ENCODE measurements around the gene GAPDH. TPM values are rescaled to one million over a fixed set of nuclear protein-coding genes. Genes with fewer than 3 reads are reported as not detected.
"Not testable (repeated sequence)": the region's sequence is repeated elsewhere in the genome, so short reads cannot be mapped to it uniquely, and the experiment has no call there.

The GAPDH gene
- total RNA-seq, 1 donor from 2014 or later = 1,424 TPM

DNA sequence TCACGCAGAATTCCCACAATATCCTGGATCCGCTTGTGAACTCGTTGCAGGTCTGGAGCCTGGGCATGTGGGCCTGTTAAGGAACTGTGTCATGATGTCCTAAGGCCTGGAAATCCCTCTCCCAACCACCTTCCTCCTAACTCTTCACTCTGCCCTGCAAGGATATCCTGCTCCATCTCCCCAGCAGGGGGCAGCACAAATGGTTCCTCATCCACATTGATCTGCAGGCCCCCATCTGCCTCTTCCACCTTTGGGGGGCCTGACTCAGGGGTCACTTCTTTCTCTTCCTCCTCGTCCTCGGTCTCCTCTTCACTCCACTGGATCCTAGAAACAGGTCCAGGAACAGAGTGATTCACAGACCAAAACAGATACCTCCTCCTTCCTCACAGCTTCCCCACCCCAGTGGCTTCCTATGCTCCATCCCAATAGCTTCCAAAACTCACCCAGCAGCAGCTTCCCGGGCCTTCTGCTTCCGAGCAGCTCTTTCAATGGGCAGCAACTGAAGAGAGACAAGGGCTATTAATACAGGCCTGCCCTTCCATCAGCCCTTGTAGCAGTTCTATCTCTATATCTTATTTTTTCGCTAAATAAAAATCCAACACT lies 29.2 kb downstream of the GAPDH start:
- no peak for DNase-seq

DNA sequence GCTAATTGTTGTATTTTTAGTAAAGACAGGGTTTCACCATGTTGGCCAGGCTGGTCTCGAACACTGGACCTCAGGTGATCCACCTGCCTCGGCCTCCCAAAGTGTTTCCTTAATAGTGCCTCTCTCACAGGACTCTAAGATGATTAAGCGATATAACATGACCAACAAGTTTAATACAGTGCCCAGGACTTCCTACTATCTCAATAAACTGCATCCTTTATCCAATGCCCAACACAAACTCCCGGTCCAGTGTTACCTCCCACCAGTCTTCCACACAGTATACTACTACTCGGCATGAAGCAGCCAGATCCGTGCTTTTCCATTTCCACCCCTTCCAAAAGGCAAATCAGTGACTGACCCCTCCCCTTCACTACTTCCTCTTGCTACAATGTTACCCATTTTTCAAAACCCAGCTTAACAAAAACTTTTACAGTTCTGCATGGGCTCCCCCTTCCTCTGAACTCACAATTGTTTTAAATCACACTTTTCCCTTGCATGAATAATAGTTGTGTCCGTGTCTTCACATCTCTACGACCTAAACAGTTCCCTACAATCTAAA lies 32.9 kb downstream of the GAPDH start:
- no peak for DNase-seq

DNA sequence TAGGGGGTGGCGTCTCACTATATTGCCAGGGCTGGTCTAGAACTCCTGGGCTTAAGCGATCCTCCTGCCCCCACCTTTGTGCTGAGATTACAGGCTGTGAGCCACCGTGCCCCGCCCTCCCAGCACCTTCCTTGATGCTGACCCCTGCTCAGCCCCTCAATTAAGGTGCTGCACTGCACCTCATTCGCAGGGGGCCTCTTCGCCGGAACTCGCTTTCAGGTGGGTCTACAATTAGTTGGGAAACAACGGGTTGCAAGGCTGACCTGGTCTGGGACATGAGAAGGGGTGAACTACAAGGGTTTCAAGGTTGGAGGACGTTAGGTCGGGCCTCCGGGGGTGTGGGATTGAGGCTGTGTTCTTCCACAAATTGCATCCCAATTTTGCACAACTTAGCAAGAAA lies 35.0 kb downstream of the GAPDH start:
- no peak for DNase-seq

DNA sequence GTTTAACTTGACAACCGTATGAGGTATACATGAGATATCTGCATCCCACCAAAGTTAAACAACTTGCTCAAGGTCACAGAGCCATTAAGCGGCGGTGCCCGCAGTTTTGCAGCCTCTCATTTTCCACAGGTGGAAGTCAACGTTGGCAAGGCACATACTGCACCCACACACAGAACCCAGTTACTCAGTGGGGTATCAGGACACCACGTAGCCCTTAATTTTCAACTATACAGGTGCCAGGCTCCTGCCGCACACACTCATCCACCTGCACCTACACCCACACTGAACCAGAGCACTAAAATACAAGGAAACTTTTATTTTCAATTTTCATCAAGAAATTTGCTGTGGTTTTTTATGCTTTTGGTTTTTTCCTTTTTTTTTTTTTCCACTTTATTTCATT lies 35.5 kb downstream of the GAPDH start:
- no peak for DNase-seq

DNA sequence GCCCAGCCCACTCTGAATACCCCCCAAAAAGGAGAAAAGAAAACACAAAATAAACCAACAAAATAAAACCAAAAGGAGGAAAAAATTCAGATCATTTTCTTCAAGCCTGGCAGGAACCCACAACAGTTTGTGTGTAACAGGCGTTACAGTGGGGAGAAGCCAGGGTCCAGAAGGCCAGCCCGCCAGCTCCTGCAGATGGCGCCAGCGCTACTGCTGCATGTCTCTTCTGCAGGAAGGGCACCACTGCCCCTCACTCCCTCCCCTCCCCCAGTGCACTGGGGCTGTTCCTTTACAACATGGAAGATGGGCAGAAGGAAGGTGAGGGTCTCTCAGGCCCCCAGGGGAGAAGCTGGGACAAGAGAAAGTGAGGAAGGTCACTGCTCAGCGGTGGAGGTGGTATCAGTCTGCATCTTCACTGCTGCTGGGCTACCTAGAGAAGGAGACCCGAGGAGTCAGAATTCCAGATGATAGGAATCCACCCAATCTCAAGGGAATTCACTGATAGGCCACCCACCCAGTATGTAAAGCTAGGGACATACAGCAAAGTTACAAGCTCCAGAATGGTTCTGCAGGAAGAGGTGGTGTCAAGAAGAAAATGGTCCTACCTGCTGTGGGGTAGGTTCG lies 36.1 kb downstream of the GAPDH start:
- no peak for DNase-seq

DNA sequence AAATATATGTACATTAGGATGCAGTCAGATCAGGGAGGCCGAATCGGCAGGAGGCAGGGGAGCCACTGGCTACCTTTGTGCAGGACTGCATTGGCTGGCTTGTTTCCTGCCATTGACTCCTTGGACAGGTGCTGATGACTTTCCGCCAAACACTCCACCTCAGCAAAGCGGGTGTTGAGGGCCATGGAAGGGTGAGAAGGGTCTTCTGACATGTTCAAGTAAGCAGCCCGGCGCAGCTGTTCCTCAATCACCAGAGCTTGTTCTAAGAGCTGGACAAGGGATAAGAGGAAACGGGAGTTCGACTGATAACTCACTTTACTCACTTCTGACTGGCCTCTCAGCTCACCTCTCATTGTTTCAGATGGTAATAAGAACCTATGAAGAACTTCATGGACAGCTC lies 38.7 kb downstream of the GAPDH start:
- DNase-seq = no peak

DNA sequence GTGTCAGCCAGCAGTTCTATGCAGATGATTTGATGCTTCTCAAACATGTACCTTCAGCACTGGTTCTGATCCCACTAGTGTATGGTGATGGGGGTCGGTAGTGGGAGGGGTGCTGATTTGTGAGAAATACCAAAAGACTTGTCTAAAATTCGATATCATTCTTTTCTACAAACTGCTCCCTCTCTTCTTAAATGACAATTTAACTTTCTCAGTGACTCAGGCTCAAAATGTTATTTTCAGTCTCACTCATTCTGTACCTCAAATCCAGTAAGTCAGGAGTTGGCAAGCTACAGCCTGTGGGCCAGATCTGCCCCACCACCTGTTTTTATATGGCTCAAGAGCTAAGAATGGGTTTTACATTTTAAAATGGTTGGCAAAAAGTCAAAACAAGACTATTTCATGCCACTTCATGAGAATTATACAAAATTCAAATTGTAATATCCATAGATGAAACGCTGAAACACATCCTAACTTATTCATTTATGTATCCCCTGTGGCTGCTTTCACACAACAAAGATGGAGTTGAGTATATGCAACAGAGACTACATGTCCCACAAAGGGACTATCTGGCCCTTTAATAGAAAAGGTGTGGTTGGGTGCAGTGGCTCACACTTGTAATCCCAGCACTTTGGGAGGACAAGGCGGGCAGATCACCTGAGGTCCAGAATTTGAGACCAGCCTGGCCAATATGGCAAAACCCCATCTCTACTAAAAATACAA lies 40.4 kb downstream of the GAPDH start:
- no peak for DNase-seq

DNA sequence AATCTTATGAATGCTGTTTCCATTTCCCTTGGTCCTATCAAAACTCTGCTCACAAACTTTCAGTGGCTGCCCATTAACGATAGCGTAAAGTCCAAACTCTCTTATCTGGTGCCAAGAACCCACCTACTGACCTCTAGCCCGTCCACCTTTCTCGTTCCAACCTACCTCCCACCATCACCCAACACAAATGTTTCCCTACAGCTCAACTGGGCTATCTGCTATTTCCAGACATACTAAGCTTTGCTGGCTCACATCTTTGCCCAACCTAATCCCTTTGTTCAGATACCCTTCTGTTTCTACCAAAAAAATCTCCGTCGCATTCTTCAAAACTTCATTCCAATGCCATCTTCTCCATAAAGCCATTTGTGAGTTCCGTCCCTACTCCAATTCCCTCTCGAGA lies 41.3 kb downstream of the GAPDH start:
- no peak for DNase-seq

DNA sequence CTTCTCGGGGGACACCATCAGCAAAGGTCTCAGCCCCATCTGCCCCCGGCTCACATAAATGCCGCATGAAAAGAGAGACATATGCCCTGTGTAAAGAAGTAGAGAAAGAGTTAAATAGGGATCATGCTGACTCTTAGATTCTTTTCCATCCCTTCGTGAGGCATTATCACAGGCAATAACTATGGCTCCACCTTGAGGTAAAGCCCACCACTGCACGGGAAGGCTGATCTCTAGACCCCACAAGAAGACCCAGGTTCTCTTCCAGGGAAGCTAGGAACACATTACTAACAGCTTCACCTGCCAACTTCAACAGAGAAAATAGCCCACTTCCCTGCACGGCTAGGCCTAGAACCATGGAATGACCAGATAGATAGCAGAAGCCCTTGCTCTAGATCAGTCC lies 47.9 kb downstream of the GAPDH start:
- no peak for DNase-seq

DNA sequence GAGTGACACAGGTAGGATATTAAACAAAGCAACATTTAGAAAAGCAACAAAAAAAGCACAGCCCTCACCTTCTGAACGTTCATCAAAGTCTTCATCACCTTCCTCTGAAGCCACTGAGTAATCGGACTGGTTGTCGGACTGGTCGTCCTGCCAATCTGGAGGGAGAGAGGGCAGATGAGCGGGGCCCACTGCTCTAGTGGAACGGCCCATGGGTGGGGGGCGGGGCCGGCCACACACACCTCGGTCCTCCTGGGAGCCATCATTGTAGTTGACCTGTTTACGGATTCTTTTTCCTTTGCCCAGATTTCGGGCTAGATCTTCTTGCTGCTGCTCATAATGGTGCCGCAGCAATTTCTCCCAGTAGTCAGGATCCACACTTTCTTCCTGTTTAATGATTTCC lies 48.6 kb downstream of the GAPDH start:
- DNase-seq = no peak

DNA sequence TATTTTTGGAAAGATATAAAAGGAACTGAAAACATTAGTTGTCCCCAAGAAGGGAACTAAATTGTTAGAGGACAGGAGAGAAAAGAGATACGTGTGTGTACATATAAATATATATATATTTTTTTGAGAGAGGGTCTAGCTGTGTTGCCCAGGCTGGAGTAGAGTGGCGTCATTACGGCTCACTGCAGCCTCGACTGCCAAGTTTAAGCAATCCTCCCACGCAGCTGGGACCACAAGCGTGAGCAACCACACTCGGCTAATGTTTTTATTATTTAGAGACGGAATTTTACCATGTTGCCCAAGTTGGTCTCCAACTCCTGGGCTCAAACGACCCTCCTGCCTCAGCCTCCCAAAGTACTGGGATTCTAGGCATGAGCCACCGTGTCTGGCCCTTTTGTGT lies 50.0 kb downstream of the GAPDH start:
- no peak for DNase-seq

DNA sequence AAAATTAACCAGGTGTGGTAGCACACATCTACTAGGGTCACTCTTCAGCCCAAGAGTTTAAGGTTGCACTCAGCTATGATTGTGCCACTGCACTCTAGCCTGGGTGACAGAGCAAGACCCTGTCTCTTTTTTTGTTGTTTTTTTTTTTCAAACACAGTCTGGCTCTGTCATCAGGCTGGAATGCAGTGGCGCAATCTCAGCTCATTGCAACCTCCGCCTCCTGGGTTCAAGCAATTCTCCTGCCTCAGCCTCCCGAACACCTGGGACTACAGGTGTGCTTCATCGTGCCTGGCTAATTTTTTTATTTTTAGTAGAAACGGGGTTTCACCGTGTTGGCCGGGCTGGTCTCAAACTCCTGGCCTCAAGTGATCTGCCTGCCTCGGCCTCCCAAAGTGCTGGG lies 52.3 kb downstream of the GAPDH start:
- not testable (repeated sequence) for DNase-seq

Small RNA genes lying within 50 kb of the gene (small RNA-seq; reads per million reads assigned to genes)
- gene SCARNA11 (ENCODE audit: low replicate concordance) = 112 reads per million, percentile 97 among the genes with 10 or more reads in this experiment

Other genes starting within 250 kb of the GAPDH start
- 5.4 TPM for gene PLEKHG6, start 223.8 kb upstream of the GAPDH start, total RNA-seq
- 69.2 TPM for gene TNFRSF1A, start 192.4 kb upstream of the GAPDH start, total RNA-seq
- 10.2 TPM for gene SCNN1A, start 159.0 kb upstream of the GAPDH start, total RNA-seq
- 28.2 TPM for gene LTBR, start 150.4 kb upstream of the GAPDH start, total RNA-seq
- 0.20 TPM for gene CD27, start 89.6 kb upstream of the GAPDH start, total RNA-seq
- 8.3 TPM for gene TAPBPL, start 82.5 kb upstream of the GAPDH start, total RNA-seq
- gene VAMP1, start 63.8 kb upstream of the GAPDH start, total RNA-seq = 7.0 TPM
- gene MRPL51, start 41.3 kb upstream of the GAPDH start, total RNA-seq = 59.9 TPM
- 29.6 TPM for gene NCAPD2, start 40.4 kb upstream of the GAPDH start, total RNA-seq
- gene IFFO1, start 21.5 kb downstream of the GAPDH start, total RNA-seq = 8.5 TPM
- 11.5 TPM for gene NOP2, start 33.8 kb downstream of the GAPDH start, total RNA-seq
- 161 TPM for gene CHD4, start 72.9 kb downstream of the GAPDH start, total RNA-seq
- gene LPAR5, start 101.4 kb downstream of the GAPDH start, total RNA-seq = 1.7 TPM
- gene ACRBP, start 112.9 kb downstream of the GAPDH start, total RNA-seq = 0.99 TPM
- 45.6 TPM for gene ING4, start 128.6 kb downstream of the GAPDH start, total RNA-seq
- gene ZNF384, start 154.9 kb downstream of the GAPDH start, total RNA-seq = 17.4 TPM
- gene PIANP, start 166.3 kb downstream of the GAPDH start, total RNA-seq = 0.10 TPM
- gene COPS7A, start 189.5 kb downstream of the GAPDH start, total RNA-seq = 24.4 TPM
- gene MLF2, start 218.6 kb downstream of the GAPDH start, total RNA-seq = 76.3 TPM
- 49.1 TPM for gene PTMS, start 231.8 kb downstream of the GAPDH start, total RNA-seq
- 0.49 TPM for gene LAG3, start 238.0 kb downstream of the GAPDH start, total RNA-seq

All from skin of body (tissue), 3 donors.